CD4-positive, alpha-beta memory T cell (primary cell): ENCODE data around the gene CWC27. TPM values are rescaled to one million over a fixed set of nuclear protein-coding genes. Genes with fewer than 3 reads are reported as not detected.
A peak's percentile ranks its signal among the peaks of the same experiment; 100 is the strongest.

Experiments
- CTCF ChIA-PET: fragments of 350-600 bp; sonication (Branson Sonifier 250); formaldehyde crosslinking; loops from one replicate; lab custom pipeline; 2021; ENCODE audit warnings: inconsistent platforms; ENCODE audit not compliant: partially characterized antibody; lab: Charles Lee
- POLR2A ChIA-PET: fragments of 350-600 bp; sonication (Branson Sonifier 250); formaldehyde crosslinking; loops from one replicate; lab custom pipeline; 2021; ENCODE audit not compliant: partially characterized antibody; lab: Charles Lee
- DNase-seq, 5 donors: peaks; one replicate each; pipeline versions ENCODE4 v3.0.0 to v3.0.0-alpha.2; 2020 to 2022; ENCODE audit warnings: mixed read lengths in 1 of 5
- H3K27ac ChIP-seq: one replicate; pipeline ENCODE4 v1.7.0; 2013; ENCODE audit warnings: low read depth, low read length
- H3K27me3 ChIP-seq: 2 replicates; pipeline ENCODE4 v1.7.0; 2013; ENCODE audit warnings: mild to moderate bottlenecking, low read length, moderate library complexity; ENCODE audit not compliant: insufficient read depth
- H3K36me3 ChIP-seq: 2 replicates; pipeline ENCODE4 v1.7.0; 2013; ENCODE audit warnings: mild to moderate bottlenecking, low read length, moderate library complexity; ENCODE audit not compliant: insufficient read depth
- H3K4me1 ChIP-seq: 2 replicates; pipeline ENCODE4 v1.7.0; 2013; ENCODE audit warnings: mild to moderate bottlenecking, low read length, moderate library complexity; ENCODE audit not compliant: insufficient read depth
- H3K4me3 ChIP-seq, 2 donors: one replicate each; pipeline ENCODE4 v1.7.0; 2013; ENCODE audit warnings: low read length in 2 of 2, mild to moderate bottlenecking in 1 of 2
- H3K9me3 ChIP-seq, 2 donors: one replicate each; pipeline ENCODE4 v1.7.0; 2013; ENCODE audit warnings: low read length in 2 of 2, control low read depth in 1 of 2; ENCODE audit not compliant: control insufficient read depth in 1 of 2
- H3K27ac Mint-ChIP-seq, 7 donors: one replicate each; pipeline ENCODE4 v1.8.0; 2020 to 2021; ENCODE audit warnings: mixed read lengths in 7 of 7, mild to moderate bottlenecking in 6 of 7, inconsistent platforms in 3 of 7, moderate library complexity in 3 of 7
- H3K27me3 Mint-ChIP-seq, 2 donors: one replicate each; pipeline ENCODE4 v1.8.0; 2020 to 2021; ENCODE audit warnings: mixed read lengths in 2 of 2
- H3K36me3 Mint-ChIP-seq, 2 donors: one replicate each; pipeline ENCODE4 v1.8.0; 2020 to 2021; ENCODE audit warnings: mixed read lengths in 2 of 2, inconsistent platforms in 1 of 2, mild to moderate bottlenecking in 1 of 2
- H3K4me1 Mint-ChIP-seq, 4 donors: one replicate each; pipeline ENCODE4 v1.8.0; 2020 to 2021; ENCODE audit warnings: mixed read lengths in 4 of 4, mild to moderate bottlenecking in 1 of 4
- H3K4me3 Mint-ChIP-seq, 8 donors: one replicate each; pipeline ENCODE4 v1.8.0; 2020 to 2021; ENCODE audit warnings: mixed read lengths in 8 of 8, mild to moderate bottlenecking in 7 of 8, moderate library complexity in 6 of 8, inconsistent platforms in 3 of 8
- H3K9me3 Mint-ChIP-seq, 8 donors: one replicate each; pipeline ENCODE4 v1.8.0; 2020 to 2021; ENCODE audit warnings: mixed read lengths in 8 of 8, mild to moderate bottlenecking in 5 of 8, inconsistent platforms in 3 of 8, moderate library complexity in 1 of 8
- intact Hi-C: fragments of 100-400 bp; cut with micrococcal nuclease; formaldehyde crosslinking; loops from one replicate; pipeline ENCODE4 v1.15.1; 2023
- polyA plus RNA-seq, 2 donors: library from polyadenylated mRNA; unstranded; fragments of 300-500 nt; fragmentation: Illumina TruSeq; gene quantifications; one replicate each; pipeline ENCODE4 v1.2.3, GENCODE V29; 2021
- total RNA-seq, 2 experiments: library from RNA; stranded (reverse); gene quantifications; one replicate each; pipeline ENCODE4 v1.2.3, GENCODE V29; 2021

The CWC27 gene
- total and polyA plus RNA-seq, 4 experiments from 2014 or later, result 16.8 to 37.7 (median 22.9) TPM

DNA sequence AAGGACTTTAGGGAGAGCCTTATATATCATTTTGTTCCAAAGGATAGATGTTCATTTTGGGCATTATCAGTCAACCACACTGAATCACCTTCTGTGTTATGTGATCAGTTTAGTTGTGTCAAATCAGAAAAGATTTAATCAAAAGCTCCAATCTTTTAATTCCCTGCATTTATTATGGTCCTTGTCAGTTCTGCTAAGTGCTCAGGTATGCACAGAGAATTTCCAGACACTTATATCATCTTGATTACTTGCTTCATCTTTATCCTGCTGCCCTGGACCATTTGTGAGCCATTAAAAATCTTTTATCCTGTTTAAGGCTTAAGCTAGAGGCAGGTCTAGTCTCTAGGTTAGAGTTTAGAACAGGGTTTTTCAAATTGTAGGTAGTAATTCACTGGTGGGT lies 179.1 kb downstream of the CWC27 start:
- CTCF ChIA-PET, result no interaction called here
- H3K36me3 Mint-ChIP-seq, result peaks cover 5 to 17% of the 10 kb centered on the region in 2 donors

DNA sequence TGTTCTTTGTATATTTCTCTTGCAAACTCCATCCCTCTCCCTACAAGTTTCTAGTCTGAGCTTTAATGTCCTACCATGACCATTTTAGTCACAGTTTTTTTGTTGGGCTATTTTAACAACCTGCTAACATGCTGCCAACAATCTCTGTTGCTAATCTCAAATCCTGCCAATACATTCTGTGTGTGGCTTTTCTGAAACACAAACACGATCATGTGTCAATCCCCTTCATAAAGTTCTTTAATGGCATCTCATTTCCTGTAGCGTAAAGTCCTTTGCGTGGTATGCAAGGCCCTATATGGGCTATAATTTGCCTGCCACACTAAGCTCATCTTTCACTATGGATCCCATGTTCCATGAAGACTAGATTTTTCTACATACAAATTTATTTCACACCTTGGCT lies 180.6 kb downstream of the CWC27 start:
- no peaks in the 10 kb centered on the region for H3K4me1 ChIP-seq
- no peaks in the 10 kb centered on the region for H3K9me3 ChIP-seq
- H3K27ac Mint-ChIP-seq, result no peak overlapping the region
- no peak overlapping the region for H3K27ac ChIP-seq
- no peaks in the 10 kb centered on the region for H3K36me3 ChIP-seq
- no peak overlapping the region for H3K4me3 Mint-ChIP-seq
- H3K27me3 Mint-ChIP-seq, result no peaks in the 10 kb centered on the region
- DNase-seq, result no peak
- ChIA-PET POLR2A (no interaction called here), CTCF (no interaction called here)
- no peaks in the 10 kb centered on the region for H3K4me1 Mint-ChIP-seq
- H3K36me3 Mint-ChIP-seq, result peaks cover 2 to 12% of the 10 kb centered on the region in 2 donors
- H3K27me3 ChIP-seq, result no peaks in the 10 kb centered on the region
- H3K9me3 Mint-ChIP-seq, result no peaks in the 10 kb centered on the region
- no peak overlapping the region for H3K4me3 ChIP-seq
- intact Hi-C loops, result no loop called here

More for the DNA sequence above, 179.1 kb downstream of the CWC27 start:
- Histone ChIP-seq H3K4me1 (no peaks in the 10 kb centered on the region), H3K4me3 (no peak overlapping the region), H3K27me3 (no peaks in the 10 kb centered on the region), H3K9me3 (no peaks in the 10 kb centered on the region), H3K27ac (no peak overlapping the region), H3K36me3 (no peaks in the 10 kb centered on the region)
- DNase-seq, result no peak
- Mint-ChIP-seq H3K27ac (no peak overlapping the region), H3K4me1 (no peaks in the 10 kb centered on the region), H3K27me3 (no peaks in the 10 kb centered on the region), H3K9me3 (no peaks in the 10 kb centered on the region), H3K4me3 (no peak overlapping the region)
- POLR2A ChIA-PET, result no interaction called here
- intact Hi-C loops, result no loop called here

DNA sequence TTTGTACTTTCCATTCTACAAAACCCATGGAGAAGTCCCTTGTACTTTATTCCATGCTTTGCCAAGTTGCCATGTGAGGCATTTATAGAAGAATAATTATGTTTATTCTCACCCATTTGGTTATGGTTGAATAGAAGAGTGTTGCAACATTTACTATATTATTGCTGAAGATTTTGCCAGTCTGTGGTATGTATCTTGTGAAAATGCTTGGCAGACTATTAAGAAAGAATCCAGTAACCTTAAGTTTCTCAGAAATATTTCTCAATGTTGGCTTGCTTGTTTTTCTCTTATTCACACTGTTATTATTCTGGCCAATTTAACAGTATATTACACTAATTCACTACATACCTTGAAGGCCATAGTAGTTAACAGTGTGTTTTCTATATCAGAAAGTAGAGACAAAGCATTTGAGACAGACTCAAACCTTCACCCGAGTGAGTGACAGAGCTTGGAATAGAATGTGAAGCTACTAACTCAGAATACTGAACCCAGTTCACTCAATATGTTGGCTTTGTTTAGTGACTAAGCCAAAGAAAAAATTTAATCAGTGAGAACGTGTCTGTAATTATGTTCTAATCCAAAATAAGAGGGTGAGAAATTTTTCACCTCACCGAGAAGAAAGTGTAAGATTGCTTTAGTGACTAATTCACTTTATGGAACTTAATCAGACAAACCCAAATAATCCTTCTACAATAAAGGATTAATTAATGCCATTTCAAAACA lies 184.4 kb downstream of the CWC27 start:
- ChIA-PET CTCF (no interaction called here), POLR2A (no interaction called here)
- Mint-ChIP-seq H3K36me3 (peaks cover 2 to 3% of the 10 kb centered on the region in 2 donors), H3K9me3 (no peaks in the 10 kb centered on the region), H3K27ac (no peak overlapping the region), H3K4me1 (no peaks in the 10 kb centered on the region), H3K27me3 (no peaks in the 10 kb centered on the region), H3K4me3 (no peak overlapping the region)
- no peak overlapping the region for H3K4me3 ChIP-seq
- H3K9me3 ChIP-seq, result no peaks in the 10 kb centered on the region
- H3K36me3 ChIP-seq, result no peaks in the 10 kb centered on the region
- no peak for DNase-seq
- no peaks in the 10 kb centered on the region for H3K27me3 ChIP-seq
- intact Hi-C loops, result no loop called here
- no peaks in the 10 kb centered on the region for H3K4me1 ChIP-seq
- no peak overlapping the region for H3K27ac ChIP-seq

- DNase-seq, result no peak
- H3K27ac Mint-ChIP-seq, result no peak overlapping the region
- H3K36me3 Mint-ChIP-seq, result peaks cover 0 to 3% of the 10 kb centered on the region in 2 donors
- intact Hi-C loops, result no loop called here
- H3K4me1 ChIP-seq, result no peaks in the 10 kb centered on the region
- no peak overlapping the region for H3K4me3 ChIP-seq
- ChIA-PET CTCF (no interaction called here), POLR2A (no interaction called here)
- H3K9me3 Mint-ChIP-seq, result no peaks in the 10 kb centered on the region
- no peaks in the 10 kb centered on the region for H3K27me3 ChIP-seq
- no peaks in the 10 kb centered on the region for H3K4me1 Mint-ChIP-seq
- H3K27ac ChIP-seq, result no peak overlapping the region
- H3K9me3 ChIP-seq, result no peaks in the 10 kb centered on the region
- H3K36me3 ChIP-seq, result no peaks in the 10 kb centered on the region
- H3K4me3 Mint-ChIP-seq, result no peak overlapping the region
- H3K27me3 Mint-ChIP-seq, result no peaks in the 10 kb centered on the region
Observed at GRCh38 chr5:64954518-64954917, 185.8 kb downstream of the CWC27 start.

- Histone ChIP-seq H3K4me1 (no peaks in the 10 kb centered on the region), H3K4me3 (no peak overlapping the region), H3K27me3 (no peaks in the 10 kb centered on the region), H3K9me3 (no peaks in the 10 kb centered on the region), H3K27ac (no peak overlapping the region), H3K36me3 (no peaks in the 10 kb centered on the region)
- POLR2A ChIA-PET, result interaction anchor here (1.2 kb wide), 1 partner anchor 524 kb away, joined by 5 read pairs; no protein-coding TSS in a partner anchor
- Mint-ChIP-seq H3K27me3 (no peaks in the 10 kb centered on the region), H3K9me3 (peaks cover 0 to 10% (median 7%) of the 10 kb centered on the region in 8 donors), H3K4me3 (no peak overlapping the region), H3K4me1 (no peaks in the 10 kb centered on the region), H3K36me3 (peaks cover 4 to 13% of the 10 kb centered on the region in 2 donors), H3K27ac (no peak overlapping the region)
- peak in 4 of 5 donors; percentile 6 to 21 (median 11) for DNase-seq
- CTCF ChIA-PET, result interaction anchor here (1.3 to 3.7 kb wide), 5 partner anchors 70 to 524 kb away, joined by 3 to 51 read pairs (median 8); partner anchors contain the start of gene ADAMTS6
- intact Hi-C loops, result loop anchor here (1.0 to 5.0 kb wide), 4 partner anchors 78 to 524 kb away; no protein-coding TSS in a partner anchor
Observed at GRCh38 chr5:64958757-64959391, 190.1 kb downstream of the CWC27 start.

DNA sequence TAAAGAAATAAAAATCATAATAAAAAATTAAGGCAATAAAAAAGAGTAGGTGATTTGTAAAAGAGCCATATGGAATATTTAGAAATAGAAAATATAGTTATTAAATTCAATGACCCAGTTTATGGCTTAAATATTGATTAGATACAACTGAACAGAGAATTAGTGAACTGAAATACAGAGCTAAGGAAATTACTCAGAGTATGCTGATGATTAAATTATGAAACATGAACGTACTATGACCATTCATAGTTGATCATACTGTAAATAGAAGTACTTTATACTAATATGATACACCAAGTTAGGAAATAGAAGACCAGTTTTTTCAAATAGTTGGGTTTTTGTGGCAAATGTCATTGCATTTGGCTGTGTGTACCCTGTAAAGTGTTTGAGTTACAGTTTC lies 194.5 kb downstream of the CWC27 start:
- CTCF ChIA-PET, result interaction anchor here (0.8 to 1.4 kb wide), 2 partner anchors 9 to 520 kb away, joined by 3 read pairs; no protein-coding TSS in a partner anchor
- no peak overlapping the region for H3K4me3 Mint-ChIP-seq
- intact Hi-C loops, result no loop called here

DNA sequence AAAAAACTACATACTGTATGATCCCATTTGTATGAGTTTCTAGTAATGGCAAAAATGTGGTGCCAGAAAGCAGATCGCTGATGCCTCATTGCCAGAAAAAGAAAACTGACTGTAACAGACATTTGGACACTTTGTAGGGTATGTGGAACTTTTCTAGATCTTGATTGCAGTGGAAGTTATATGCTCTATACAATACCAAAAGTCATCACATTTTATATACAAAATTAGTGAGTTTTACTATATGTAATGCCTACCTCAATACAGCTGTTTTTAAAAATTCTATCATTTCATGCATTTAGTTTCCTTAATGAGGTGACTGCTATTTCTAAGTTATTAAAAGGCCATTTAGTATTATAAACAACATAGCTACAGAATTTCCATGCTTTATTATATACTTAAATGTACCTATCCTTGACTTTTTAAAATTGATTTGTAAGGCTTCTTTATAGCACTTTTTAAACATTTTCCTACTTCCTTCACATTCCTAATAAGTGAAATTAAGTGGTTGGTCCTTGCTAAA lies 199.9 kb downstream of the CWC27 start:
- H3K36me3 Mint-ChIP-seq, result peaks cover 21 to 28% of the 10 kb centered on the region in 2 donors
- H3K9me3 Mint-ChIP-seq, result peaks cover 0 to 2% (median 0%) of the 10 kb centered on the region in 8 donors
- no peaks in the 10 kb centered on the region for H3K27me3 ChIP-seq
- H3K4me3 Mint-ChIP-seq, result no peak overlapping the region
- CTCF ChIA-PET, result no interaction called here
- H3K36me3 ChIP-seq, result peaks cover 3% of the 10 kb centered on the region
- H3K4me1 Mint-ChIP-seq, result peaks cover 0 to 5% (median under 1%) of the 10 kb centered on the region in 4 donors
- POLR2A ChIA-PET, result no interaction called here
- H3K4me3 ChIP-seq, result no peak overlapping the region
- H3K9me3 ChIP-seq, result no peaks in the 10 kb centered on the region
- H3K27ac Mint-ChIP-seq, result no peak overlapping the region
- no peak overlapping the region for H3K27ac ChIP-seq
- intact Hi-C loops, result no loop called here
- no peak for DNase-seq
- no peaks in the 10 kb centered on the region for H3K4me1 ChIP-seq
- no peaks in the 10 kb centered on the region for H3K27me3 Mint-ChIP-seq

More for the DNA sequence above, 194.5 kb downstream of the CWC27 start:
- Mint-ChIP-seq H3K36me3 (peaks cover 4 to 13% of the 10 kb centered on the region in 2 donors), H3K9me3 (peaks cover 0 to 10% (median 7%) of the 10 kb centered on the region in 8 donors), H3K27ac (no peak overlapping the region), H3K4me1 (no peaks in the 10 kb centered on the region), H3K27me3 (no peaks in the 10 kb centered on the region)
- no peaks in the 10 kb centered on the region for H3K36me3 ChIP-seq
- no peaks in the 10 kb centered on the region for H3K27me3 ChIP-seq
- no peak for DNase-seq
- no peaks in the 10 kb centered on the region for H3K9me3 ChIP-seq
- H3K27ac ChIP-seq, result no peak overlapping the region
- H3K4me1 ChIP-seq, result no peaks in the 10 kb centered on the region
- POLR2A ChIA-PET, result no interaction called here
- H3K4me3 ChIP-seq, result no peak overlapping the region
